ENCODE measurements around the gene CXCL17.

The CXCL17 gene

DNA sequence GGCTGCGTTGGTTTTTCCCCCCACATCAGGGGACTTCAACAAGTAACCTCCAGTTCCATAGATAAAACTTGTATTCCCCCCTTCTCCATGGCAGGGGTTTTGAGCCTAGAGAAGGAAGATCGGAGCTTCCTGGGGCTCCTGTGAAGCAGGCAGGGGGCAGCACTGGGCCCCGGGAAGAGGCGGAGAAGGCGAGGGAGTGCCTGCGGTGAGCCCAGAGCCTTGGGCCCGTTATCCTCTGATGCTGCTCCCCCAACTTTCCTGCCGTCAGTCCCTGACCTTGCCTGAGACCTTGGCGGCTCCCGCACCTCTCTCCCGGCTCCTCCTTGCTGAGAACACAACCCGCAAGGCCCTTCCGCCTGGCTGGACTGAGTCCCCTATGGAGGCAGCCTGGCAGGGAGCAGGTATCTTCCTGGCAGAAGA lies 18.0 kb downstream of the CXCL17 start:
- DNase-seq (ENCODE audit: low spot score) = no peak

DNA sequence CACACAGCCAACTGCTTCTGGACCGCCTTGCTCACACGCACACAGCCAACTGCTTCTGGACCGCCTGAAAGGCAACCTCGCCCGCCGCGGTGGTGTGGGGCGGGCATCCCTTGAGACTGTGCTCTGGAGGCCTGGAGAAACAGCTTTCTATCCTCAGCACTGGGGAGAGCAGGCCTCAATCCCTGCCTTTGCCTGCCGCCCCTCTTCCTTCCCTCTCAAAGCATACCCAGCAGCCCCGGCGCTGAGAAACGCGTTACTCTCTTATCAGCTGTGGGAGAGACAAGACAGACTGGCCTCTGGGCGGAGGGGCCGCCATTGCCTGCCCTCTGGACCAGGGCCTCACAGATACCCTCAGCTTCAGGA lies 18.4 kb downstream of the CXCL17 start:
- no peak for DNase-seq (ENCODE audit: low spot score)

- peak; percentile 90 for DNase-seq (ENCODE audit: low spot score)
Observed at GRCh38 chr19:42423462-42424344, 19.0 kb downstream of the CXCL17 start.

DNA sequence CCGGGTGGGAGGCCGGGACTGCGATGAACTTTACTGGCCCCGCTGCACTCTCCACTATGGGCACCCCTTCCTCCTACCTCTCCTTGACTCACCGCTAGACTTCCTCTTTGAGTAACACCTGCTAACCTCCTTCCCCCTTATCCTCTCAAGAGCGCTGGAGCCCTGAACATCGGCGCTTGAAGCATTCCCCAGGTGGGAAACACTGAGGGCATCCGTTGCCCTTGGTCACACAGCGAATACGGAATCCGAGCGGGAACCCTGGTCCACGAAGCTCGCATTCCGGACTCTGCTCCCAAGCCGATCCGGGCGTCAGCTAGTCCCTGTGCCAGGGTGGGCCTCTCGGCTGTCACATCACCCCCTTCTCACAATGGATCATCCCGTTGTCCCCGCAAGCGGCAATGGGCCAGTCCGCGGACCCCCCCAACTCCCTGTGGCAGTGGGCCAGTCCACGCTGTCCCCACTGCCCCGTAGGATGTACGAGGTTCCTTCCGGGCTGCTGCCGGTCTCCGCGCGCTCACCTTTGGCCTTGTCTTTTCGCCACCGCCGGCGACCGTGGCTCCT lies 19.8 kb downstream of the CXCL17 start:
- peak; percentile 62 for DNase-seq (ENCODE audit: low spot score)

DNA sequence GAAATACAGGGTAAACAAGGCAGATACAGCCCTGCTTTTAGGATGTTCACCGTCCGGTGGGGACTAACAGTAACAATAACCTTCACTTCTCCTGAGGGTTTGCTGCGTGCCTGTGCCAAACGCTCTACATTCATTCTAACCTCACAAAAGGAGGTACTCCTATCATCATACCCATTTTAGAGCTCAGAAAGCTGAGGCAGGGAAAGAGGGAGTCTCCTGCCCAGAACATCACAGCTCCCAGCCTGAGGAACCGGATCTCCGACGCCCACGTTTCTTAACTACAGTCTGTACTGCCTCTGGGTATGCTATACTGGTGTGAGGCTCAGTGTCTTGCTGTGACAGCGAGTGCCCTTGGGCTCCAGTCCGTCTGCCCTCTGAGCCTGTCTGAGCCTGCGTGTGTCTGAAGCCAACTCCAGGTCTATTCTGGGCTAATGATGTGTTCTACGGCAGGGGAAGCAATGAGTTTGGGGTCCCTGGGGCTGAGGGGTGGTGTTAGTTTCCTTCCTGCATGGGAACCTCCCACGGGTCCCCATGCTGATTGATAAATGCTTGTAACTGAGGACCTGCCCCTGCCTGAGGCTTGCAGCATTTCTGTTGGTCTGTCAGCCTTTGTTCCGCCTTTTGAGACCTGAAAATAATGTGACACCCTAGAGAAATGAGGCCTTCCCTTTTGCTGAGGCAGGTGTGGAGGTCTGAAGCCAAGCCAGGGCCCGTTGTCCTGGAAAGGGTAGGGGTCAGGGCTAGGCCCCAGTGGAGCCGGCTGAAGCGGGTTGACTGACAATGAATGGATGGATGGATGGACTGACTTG lies 20.4 kb downstream of the CXCL17 start:
- no peak for DNase-seq (ENCODE audit: low spot score)

- no peak for DNase-seq (ENCODE audit: low spot score)
Observed at GRCh38 chr19:42421591-42422031, 21.1 kb downstream of the CXCL17 start.

DNA sequence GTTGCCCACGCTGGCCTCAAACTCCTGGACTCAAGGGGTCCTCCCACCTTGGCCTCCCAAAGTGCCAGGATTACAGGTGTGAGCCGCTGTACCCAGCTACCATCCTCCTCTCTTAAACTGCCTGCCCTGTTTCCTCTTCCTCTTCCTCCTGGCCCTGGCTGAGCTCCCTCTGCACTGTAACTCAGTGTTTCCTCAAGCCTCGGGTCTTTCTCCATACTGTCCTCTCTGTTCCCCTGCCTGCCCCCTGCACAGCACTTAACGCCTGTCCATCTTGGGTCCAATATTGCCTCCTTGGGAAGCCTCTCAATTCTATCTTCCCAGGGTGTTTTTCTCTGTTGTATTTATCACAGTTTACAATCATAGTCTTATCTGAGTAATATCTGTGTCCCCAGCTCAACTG lies 21.6 kb downstream of the CXCL17 start:
- no peak for DNase-seq (ENCODE audit: low spot score)

GRCh38 chr19:42420055-42420544 lies 22.6 kb downstream of the CXCL17 start:
- DNase-seq (ENCODE audit: low spot score) = peak; percentile 49

DNA sequence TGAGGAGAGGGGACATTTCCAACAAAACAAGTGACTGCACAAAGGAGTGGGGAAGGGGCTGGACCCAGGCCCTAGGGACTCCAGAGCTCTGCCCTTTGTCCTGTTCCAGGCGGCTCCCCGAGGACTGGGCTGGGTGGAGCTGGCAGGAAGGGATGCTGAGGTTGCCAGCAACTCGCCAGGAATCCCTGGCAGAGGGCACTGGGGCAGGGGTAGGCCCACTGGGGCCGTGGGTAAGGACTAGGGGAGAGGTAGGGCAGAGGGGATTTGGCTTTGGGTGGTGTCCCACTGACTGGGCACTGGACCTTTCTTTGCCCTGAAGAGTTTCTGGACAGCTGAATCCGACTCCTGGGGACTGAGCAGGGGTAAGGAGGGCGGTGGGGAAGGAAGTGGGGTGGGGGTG lies 23.4 kb downstream of the CXCL17 start:
- no peak for DNase-seq (ENCODE audit: low spot score)

DNA sequence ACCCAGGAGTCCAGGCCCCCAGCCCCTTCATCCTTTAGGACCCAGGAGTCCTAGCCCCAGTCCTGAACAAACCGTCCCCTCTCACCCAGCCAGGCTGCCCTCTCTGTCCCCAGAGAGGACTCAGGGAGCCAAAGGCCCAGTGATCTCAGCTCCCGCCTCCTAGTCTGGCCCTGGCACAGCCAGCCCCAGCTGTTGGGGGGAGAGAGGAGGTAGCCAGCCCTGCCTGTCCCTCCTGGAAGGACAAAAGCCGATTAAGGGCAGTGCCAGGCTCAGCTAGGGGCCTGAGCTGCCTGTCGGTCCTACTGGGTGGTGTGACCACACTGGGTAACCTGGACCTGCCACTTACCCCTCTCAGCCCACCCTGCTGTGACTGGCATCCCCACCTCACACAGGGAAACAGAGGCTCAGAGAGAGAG lies 30.1 kb downstream of the CXCL17 start:
- no peak for DNase-seq (ENCODE audit: low spot score)

DNA sequence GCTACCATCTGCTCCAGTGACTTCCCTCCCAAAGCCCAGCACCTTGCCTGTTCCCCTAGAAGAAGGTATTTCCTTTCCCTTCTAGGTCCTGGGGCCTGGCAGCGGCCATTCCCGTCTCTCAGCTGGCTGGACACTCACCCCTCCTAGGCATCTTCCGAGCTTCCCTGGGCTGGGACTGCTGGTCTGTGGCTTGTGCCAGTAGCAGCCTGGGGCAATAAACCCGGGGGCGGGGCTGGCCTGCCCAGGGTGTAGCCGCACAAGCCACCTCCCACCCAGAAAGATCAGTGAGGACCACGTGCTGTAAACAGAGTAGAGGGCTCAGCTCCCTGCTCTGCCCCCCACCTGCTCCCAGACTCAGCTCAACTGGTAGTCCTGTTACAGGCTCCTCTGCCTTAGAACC lies 30.5 kb downstream of the CXCL17 start:
- DNase-seq (ENCODE audit: low spot score) = no peak

GRCh38 chr19:42411581-42412178 lies 31.1 kb downstream of the CXCL17 start:
- DNase-seq (ENCODE audit: low spot score) = no peak

- DNase-seq (ENCODE audit: low spot score) = no peak
Observed at GRCh38 chr19:42410371-42410770, 32.4 kb downstream of the CXCL17 start.

GRCh38 chr19:42409477-42409876 lies 33.3 kb downstream of the CXCL17 start:
- no peak for DNase-seq (ENCODE audit: low spot score)

- no peak for DNase-seq (ENCODE audit: low spot score)
Observed at GRCh38 chr19:42407816-42408175, 35.0 kb downstream of the CXCL17 start.

- no peak for DNase-seq (ENCODE audit: low spot score)
Observed at GRCh38 chr19:42407085-42407815, 35.5 kb downstream of the CXCL17 start.

DNA sequence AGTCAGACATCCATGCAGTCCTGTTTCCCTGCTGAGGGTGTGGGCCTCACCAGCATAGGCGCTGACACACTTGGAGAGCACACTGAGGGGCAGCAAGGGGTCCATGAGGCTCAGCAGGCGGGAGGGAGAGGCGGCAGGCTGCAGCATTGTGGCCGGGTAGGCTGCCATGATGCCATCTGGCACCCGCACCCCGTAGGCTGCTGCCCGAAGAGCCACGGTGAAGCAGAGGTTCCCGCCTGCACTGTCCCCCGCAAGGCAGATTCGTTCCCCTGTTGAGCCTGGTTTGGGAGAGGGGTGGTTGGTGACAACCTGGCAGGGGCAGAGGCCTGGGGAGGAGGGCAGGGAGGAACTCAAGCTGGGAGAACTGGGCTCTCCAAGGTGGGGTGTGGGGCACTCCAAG lies 36.6 kb downstream of the CXCL17 start:
- DNase-seq (ENCODE audit: low spot score) = no peak

DNA sequence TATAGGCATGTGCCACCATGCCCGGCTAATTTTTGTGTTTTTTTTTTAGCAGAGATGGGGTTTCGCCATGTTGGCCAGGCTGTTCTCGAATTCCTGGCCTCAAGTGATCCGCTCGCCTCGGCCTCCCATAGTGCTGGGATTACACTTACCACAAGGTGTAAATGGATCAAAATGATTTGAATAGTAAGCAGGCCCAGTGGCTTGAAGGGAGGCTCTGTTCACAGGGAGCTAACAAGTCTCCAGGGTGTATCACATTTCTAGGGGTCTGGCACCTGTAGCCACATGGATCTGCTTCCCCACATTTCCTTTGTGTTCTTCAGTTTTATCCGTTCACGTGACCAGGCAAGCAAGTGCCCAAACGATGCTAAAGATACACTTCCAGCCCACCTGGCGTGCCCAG lies 39.2 kb downstream of the CXCL17 start:
- DNase-seq (ENCODE audit: low spot score) = no peak

DNA sequence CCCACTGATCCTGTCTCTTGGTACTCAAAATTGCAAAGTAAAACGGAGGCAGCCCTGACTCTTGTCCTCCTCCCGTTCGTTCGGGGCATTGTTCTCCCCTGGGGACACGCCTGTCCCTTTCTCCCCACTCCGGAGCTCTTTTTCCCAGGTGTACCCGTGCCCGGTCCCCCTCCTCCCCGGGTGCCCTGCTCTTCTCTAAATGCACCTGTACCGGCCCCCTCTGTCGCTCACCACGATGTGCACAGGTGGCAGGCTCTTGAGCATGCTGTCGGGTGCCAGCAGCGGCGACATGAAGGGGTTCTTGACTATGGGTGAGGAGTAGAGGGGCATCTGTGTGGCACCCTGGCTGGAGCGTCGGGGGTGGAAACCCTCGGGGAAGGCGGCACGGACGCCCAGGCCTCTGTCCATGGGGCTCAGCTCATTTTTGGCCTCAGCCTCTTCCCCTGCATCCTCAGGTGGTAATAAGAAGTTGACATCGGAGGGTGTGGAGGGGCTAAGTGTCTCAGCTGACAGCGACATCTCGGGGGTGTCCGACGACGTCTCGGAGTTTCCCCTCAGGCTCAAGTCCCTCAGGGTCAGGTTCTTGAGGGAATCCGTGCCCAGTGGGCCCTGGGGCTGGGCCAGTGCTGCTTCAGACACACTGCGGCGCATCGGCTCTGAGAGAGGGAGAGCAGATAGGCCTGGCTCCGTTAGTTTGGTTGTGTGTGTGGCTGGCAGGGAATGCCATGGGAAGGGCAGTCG lies 40.2 kb downstream of the CXCL17 start:
- no peak for DNase-seq (ENCODE audit: low spot score)
